Stimulated activated naive CD4-positive, alpha-beta T cell treated with Interleukin-2 at 50 U/mL for 16 hours (primary cell): ENCODE results near the gene NSF.
"Not testable (repeated sequence)": the region's sequence is repeated elsewhere in the genome, so short reads cannot be mapped to it uniquely, and the experiment has no call there.

ENCODE experiments used
- DNase-seq: peaks from one replicate; lab custom pipeline; 2025; lab: John Stamatoyannopoulos, UW

Gene NSF

DNA sequence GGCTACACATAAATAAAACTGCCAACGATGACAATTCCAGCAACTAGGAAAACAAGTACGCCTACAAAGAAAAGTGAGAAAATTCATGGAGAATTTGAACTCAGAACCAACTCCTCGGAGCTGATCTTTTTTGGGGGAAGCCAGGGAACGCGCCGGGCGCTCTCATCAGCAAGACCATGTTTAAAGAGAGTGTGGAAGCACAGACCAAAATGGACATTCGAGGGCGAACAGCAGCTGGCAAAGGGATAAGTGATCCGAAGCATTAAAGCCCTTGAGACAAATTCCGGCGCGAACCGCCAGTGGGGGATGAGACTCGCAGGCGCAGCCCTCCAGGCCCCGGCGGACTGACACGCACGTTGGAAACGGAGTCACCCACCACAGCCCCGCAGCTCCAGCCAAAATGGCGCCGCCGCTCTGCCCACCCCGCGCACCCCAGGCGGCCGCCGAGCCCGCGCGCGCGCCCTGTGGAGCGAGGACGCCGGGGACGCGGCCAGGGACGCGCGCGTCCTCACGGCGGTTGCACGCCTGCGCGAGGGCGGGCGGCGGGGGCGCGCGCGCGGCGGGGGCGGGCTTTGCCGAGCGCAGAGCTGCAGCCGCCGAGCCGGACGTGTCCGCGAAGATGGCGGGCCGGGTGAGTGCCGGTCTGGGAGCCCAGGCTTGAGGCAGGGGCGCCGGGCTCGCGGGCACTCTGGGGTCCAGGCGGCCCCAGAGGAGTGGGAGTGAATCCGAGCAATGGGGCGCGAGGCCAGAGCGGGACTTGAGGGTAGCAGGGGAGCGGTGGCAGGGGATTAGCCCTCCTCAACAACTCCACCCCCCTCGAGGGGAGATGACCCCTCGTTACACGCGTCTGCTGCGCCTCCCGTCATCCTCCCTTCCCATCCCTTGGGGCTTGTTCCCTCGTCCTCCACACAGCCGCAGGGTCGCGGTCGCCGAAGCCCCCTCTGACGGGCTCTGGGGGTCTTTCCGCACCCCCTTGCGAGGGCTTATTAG, at the start of gene NSF:
TSS of gene NSF (plus strand) at position 513 of the 990 bp plus-strand sequence. CDS start at position 620, 107 bp downstream.
- DNase-seq = not testable (repeated sequence)

DNA sequence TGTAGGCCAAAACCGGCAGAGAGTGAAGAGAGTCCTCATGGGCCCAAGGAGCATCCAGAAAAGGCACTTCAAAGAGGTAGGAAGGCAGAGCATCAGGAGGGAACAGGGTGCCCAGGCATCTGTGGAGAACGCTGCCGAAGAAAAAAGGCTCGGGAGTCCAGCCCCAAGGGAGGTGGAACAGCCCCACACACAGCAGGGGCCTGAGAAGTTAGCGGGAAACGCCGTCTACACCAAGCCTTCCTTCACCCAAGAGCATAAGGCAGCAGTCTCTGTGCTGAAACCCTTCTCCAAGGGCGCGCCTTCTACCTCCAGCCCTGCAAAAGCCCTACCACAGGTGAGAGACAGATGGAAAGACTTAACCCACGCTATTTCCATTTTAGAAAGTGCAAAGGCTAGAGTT, 41.9 kb upstream of the NSF start:
- DNase-seq = not testable (repeated sequence)

DNA sequence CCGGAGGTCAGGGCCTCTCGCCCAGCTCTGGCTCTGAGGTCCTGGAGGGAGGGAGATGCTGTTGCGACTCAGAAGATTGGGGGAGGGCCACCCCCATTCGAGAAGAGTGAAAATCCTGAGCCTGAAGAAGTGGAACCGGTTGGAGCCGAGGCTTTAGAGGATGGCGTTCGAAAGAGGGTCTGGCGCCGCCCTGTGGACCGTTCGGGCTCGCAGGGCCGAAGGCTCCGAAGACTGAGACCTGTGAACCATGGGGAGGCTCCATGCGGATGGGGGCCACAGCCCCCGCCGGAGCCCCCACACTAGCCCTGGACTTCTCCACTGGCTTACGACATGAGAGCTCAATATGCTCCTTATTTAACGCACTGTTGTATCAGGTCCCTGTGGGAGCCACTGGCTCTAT, 31.3 kb upstream of the NSF start:
- not testable (repeated sequence) for DNase-seq

DNA sequence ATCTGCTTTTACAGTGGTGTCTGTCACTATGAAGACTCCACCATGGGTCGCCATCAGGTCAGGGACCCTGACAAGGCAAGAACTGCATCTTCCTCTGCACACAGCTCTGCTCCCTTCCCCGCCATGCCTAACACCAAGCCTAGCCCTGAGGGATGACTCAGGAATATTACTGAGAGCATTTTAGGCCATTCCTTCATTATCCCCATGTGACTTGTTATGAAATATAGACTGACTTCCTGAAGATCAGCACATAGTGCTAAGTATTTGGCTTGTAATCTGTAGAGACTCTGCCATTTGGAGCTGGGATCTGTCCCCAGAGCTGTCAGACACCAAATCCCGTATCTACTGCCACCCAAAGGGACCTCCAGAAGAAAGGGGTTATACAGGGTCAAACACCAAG, 30.4 kb upstream of the NSF start:
- not testable (repeated sequence) for DNase-seq

DNA sequence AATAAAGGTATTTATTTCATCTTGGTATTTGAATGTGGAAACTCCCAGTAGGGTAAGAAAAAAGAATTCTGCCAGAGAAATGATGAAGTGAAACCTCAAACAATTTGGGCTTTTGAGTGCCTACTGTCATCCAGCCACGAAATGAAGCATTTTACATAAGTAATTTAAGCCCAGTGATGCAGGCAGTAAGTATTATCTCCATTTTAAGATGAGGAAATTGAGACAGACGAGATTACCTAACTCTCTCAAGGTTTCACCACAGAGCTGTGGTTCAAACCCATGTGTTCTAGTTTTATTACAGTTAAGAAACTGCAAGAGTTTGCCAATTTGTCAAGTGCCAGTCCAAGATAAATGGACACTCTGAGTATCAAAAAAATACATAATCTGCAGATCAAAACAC, 24.2 kb upstream of the NSF start:
- not testable (repeated sequence) for DNase-seq

DNA sequence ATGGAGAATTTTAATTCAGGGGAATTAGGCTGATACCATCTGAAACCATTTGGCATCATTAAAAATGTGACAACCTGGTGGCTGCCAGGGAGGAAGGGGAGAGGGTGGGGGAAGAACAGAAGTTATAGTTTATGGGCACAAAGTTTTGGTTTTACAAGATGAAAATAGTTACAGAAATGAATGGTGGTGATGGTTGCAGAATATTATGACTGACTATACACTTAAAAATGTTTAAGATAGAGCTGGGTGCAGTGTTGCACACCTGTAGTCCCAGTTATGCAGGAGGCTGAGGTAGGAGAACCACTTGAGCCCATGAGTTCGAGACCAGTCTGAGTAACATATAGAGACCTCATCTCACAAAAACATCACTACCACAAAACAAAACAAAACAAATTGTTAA, 23.5 kb upstream of the NSF start:
- not testable (repeated sequence) for DNase-seq

DNA sequence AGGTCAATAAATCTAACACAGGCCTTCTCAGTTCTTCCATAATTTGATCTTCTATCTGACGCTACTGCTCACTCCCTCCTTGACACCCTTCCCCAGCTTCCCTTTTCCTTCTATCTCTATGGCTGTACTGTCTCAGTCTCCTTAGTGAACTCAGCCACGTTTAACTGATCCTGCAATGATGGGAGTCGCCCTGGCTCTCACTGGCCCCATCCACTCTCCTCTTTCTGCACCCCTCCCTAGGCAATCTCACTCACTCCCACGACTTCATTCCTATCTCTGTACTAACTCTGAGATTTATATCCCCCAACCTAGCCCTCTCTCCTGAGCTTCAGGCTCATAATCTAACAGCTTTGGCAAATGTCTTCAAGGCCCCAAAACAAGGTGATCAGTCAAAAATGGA, 18.7 kb upstream of the NSF start:
- DNase-seq = not testable (repeated sequence)

DNA sequence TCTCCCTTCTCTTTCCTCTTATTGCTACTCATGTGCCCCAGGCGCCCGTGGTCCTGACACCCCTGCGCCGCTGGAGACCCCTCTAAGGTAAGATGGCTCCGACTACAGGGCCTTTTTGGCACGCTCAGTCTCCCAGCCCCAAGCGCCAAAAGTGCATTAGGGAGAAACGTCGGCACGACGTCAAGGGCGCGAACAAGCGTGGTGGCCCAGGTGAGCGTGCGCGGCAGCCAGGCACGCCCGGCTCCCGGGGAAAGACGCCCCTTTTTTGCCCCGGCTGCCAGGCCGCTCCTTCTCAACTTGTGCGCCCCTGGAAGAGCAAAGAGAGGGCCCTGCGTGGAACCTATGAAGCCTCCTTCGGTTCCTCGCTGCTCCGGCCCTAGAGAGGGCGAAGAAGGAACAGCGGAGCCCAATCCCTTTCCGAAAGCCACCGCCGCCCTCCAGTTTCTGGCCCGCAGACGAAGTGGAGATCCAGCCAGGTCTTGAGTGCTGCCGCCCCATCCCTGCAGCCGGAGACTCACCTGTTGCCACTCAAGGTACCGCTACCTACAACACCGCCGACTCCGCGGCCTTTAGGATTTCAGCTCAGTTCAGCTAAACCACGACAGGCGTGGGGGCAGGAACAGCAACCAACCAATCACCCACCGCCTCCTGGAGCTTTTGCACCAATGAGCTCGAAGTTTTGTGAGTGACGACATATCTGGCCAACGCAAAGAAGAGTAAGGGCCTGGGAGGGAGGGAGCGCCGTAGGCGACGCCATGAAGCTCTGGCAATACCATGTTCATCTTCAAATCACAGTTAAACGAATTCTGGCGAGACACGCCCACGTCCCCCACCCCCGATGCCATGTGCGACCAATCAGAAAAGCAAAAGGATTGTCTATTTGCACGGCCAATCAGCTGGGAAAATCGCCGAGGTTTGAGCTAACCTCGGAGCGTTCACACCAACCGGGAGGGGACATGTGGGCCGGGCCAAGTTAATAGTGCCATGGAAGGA, 11.1 kb upstream of the NSF start, which contains the start of gene ARL17A:
TSS of gene ARL17A (minus strand) at position 609 of the 993 bp plus-strand sequence. CDS start 3,369 bp downstream, outside the sequence.
- not testable (repeated sequence) for DNase-seq

DNA sequence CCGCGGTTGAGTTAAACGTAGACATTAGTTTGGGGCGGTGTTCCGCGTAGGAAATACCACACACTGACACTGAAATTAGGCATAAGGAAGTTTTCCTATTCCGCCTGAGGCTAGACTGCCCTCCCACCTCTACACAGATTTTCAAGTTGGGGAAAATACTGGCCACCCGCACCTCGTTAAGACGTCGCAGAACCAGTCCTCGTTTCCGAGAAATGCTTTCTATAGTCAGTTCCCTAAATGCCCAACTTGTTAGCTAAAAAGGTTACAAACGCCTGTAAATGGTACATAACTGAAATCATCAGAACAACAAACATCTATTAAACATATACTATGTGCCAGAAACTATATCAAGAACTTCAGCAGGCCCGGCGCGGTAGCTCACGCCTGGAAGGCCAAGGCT, 10.4 kb upstream of the NSF start:
- DNase-seq = not testable (repeated sequence)

DNA sequence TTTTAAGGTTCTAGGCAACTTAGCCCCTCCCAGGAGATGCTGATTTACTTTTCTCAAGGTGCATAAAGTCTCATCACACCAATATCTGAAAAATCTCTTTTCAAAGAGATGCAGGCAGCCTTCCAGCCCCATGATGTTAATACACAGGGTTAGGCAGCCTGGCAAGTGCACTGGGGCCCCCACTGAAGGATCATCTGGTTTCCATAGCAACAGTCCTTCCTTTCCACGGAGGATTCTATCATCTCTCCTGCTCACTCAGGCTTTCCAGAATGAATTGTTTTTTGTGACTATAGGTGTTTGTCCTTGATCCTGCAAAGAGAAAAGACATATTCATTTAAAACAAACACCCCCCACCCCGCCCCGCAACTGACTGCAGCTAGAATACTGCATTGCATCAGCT, 5.0 kb upstream of the NSF start:
- not testable (repeated sequence) for DNase-seq

DNA sequence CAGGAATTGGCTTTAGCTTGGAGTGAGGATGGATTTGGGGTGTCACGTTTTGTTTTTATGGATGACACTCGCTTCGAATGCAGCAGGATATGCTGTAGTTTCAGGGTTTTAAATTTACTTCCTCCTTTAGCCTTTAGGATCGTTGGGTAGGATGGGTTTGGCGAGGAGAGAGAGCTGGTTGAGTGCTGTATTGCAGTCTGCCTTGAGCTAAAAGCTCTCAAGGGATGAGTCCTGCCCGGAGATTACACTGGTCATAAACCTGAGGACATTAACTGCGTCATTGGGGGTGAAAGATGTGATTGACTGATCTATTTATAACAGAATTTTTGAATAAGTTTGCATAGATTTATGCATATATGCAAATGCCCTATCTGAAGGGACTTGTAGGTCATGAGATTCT, 863 bp downstream of the NSF start:
- DNase-seq = not testable (repeated sequence)

DNA sequence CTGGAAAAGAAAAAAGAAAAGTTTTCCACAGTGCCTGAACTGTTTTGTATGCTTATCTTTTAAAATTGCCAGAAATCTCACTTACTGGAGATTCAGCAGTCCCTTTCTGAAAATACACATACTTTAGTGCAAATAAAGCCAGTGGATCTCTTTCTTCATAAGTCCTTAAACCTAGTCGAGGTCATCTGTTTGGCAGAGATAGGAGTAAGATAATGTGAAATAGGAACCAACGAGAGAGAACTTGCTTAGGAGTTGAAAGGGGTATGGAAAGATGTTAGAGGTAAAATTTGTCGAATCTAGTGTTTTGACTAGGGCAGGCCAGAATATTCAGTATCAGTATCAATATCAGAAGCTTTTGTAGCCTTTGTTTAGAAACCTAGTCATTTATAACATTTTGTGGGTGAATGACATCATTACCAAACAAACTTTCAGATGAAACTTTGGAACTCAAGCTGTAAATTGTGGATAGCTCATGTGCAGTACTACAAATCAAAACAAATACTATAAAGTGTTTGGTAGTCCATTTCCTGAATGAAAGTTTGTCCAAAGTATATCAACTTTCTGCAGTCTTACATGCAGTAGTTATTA, 8.0 kb downstream of the NSF start:
- DNase-seq = not testable (repeated sequence)

DNA sequence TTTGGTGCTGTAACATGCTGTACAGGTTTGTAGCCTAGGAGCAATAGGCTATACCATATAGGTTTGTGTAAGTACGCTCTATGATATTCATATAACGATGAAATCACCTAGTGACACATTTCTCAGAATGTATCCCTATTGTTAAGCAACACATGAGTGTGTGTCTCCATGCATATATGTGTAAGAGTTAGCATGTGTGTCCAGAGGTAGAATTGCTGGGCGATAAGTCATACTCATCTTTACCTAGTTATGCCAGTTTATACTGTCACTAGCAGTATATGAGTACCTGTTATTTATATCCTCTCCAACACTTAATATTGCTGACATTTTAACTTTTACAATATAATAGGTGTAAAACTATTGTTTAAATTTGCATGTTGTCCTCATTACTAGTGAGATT, 10.3 kb downstream of the NSF start:
- not testable (repeated sequence) for DNase-seq

DNA sequence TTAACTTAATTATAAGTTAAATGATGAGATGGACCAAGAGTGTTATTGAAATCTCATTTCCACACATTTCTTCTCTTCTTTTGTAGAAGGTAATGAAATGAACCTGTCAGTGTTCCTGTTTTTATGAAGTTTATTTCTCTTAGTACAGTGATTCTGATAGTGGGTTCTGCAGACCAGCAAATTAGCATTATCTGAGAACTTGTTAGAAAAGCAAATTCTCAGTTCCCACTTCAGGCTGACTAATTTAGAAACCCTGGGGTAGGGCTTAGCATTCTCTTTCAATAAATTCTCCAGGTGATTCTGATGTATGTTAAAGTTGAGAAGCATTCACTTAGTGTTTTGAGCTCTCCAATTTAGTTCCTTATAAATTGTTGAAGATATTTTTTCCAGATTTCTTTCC, 12.7 kb downstream of the NSF start:
- not testable (repeated sequence) for DNase-seq

DNA sequence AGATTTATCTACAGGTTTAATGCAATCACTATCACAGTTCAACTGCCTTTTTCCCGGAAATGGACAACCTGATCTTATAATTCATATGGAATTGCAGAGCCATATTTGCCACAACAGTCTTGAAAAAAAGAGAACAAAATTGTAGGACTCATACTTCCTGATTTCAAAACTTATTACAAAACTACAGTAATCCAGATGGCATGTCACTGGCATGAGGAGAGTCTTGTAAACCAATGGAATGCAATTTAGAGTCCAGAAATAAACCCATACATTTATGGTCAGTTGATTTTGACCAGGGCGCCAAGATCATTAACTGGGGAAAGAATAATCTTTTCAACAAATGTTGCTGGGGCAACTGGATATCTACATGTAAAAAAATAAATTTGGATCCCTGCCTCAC, 20.8 kb downstream of the NSF start:
- DNase-seq = not testable (repeated sequence)

DNA sequence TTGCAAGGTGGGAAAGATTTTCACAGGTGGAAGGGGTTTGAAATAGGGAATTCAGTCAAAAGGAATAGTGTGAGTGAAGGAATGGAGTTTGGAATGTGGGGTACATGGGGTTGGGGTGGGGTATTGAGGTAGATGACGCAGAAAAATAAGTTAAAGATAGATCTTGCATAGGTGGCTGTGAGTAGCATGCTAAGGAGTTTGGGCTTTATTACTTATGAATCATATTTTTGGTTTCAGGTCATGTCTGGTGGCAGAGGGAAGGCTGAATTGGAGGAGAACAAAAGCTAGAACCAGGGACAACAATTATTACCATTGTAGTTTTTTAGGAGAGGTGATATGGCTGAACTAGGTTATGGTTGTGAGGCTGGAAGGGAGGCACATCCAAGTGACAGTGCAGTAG, 23.4 kb downstream of the NSF start:
- not testable (repeated sequence) for DNase-seq

DNA sequence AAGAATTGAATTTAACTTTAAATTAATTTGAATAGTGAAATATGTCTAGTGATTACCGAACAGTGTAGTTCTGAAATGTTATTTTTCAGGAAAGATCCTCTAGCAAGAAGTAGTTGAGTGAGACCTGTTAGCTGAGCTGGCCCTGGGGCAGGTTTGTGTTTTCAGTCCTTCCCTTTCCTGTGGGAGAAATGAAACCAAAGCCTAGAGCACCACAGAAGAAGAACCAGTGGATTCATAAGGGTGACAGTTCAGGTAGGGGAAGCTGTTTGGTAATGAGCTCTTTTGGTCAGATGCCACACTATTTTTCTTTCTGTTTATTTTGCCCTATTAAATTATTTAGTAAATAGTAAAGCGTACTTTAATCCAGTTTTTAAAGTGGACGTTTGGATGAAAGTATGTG, 26.7 kb downstream of the NSF start:
- not testable (repeated sequence) for DNase-seq

DNA sequence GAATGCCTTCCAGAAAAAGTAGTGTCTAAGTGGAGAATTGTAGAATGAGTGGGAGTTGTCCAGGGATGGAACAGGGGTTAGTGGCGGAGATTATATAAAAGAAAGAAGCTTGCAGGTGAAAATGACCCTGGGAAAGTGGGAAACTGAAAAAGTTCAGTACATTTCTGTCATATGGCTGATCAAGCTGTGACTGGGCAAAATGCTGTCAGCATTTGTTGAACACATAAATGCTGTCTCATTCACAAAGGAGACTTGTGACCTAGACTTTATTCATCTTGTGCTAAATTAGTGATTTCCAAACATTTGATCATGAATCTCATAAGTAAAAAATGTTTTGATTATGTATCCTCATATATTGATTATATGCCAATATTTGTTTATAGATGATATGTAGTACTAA, 28.5 kb downstream of the NSF start:
- DNase-seq = not testable (repeated sequence)

DNA sequence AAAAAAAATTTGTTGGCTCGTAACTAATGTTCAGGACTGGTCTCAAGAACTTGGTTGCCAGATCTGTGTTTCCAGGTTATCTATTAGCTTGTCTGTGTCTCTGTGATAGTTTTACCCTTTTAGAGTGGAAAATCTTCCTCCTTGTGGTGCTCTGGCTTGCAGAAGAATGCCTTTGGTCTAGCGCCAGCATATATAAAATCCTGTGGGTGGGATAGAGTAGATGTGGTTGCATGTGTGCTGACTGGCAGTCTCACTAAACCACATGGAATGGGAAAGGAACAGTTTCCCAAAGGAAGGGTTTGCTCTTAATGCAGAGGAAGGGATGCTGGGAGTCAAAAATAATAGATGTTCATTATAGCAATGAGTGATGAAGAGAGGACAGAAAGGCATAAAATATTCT, 33.3 kb downstream of the NSF start:
- DNase-seq = not testable (repeated sequence)

DNA sequence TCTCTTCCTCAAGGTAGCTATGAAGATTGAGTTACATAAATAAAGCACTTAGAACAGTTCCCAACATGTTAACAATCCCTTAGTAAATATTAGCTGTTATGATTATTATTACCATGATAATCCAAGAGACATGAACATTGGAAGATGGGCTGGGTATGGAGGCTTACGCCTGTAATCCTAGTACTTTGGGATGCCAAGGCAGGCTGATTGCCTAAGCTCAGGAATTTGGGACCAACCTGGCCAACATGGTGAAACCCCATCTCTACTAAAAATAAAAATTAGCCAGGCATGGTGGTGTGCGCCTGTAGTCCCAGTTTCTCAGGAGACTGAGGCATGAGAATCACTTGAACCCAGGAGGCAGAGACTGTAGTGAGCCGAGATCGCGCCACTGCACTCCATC, 34.3 kb downstream of the NSF start:
- not testable (repeated sequence) for DNase-seq

DNA sequence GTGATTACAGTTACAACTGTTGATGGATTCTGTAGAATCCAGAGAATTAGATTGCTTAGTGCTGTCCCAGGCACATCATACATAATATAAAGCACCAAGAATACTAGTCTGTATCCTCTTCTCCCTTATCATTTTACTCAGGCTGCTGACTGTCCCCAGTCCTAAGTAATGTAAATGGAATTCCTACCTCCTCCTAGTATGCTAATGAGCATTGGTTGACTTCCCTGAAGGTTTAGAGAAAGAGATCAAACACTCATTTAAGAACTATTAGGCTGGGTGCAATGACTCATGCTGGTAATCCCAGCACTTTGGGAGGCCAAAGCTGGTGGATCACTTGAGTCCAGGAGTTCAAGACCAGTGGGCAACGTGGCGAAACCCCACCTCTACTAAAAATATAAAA, 37.0 kb downstream of the NSF start:
- not testable (repeated sequence) for DNase-seq
